ENCODE measurements around the gene SAMD9L.

- TF ChIP-seq CTCF (IDR thresholded peaks at IDR 0.05): no peak
- no peak for TF ChIP-seq POLR2A (IDR thresholded peaks at IDR 0.05)
Observed at GRCh38 chr7:93119191-93119905, 28.8 kb downstream of the SAMD9L start.
